Neural progenitor cell (in vitro differentiated cells): ENCODE results near the gene GPR156.

Source experiments
- EZH2 ChIP-seq: fragments of 200-600 bp; sonication (generic); IDR thresholded peaks from 2 replicates; pipeline ENCODE4 v1.6.1; 2017; ENCODE audit warnings: antibody characterized with exemption, mild to moderate bottlenecking, moderate library complexity
- TF ChIP-seq, protein P1 (sequence below): fragments of 200-600 bp; sonication (generic); IDR thresholded peaks from 2 replicates; pipeline ENCODE4 v1.5.1; 2017; ENCODE audit warnings: antibody characterized with exemption, mild to moderate bottlenecking

DNA sequence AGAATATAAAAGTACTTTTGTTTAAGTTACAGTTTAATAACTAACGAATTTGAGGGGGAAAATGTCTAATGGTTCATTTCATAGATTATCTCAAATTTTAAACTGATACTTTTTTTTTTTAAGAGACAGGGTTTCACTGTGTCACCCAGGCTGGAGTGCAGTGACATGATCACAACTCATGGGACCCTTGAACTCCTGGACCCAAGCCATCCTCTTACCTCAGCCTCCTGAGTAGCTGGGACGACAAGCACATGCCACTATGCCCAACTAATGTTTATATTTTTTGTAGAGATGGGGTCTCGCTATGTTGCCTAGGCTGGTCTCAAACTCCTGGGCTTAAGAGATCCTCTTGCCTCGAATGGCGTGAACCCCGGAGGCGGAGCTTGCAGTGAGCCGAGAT lies 47.6 kb upstream of the GPR156 start:
- TF ChIP-seq, protein P1, sequence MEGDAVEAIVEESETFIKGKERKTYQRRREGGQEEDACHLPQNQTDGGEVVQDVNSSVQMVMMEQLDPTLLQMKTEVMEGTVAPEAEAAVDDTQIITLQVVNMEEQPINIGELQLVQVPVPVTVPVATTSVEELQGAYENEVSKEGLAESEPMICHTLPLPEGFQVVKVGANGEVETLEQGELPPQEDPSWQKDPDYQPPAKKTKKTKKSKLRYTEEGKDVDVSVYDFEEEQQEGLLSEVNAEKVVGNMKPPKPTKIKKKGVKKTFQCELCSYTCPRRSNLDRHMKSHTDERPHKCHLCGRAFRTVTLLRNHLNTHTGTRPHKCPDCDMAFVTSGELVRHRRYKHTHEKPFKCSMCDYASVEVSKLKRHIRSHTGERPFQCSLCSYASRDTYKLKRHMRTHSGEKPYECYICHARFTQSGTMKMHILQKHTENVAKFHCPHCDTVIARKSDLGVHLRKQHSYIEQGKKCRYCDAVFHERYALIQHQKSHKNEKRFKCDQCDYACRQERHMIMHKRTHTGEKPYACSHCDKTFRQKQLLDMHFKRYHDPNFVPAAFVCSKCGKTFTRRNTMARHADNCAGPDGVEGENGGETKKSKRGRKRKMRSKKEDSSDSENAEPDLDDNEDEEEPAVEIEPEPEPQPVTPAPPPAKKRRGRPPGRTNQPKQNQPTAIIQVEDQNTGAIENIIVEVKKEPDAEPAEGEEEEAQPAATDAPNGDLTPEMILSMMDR = no peak
- no peak for TF ChIP-seq EZH2
